Activated CD4-positive, alpha-beta T cell treated with anti-CD3 and anti-CD28 coated beads, Interleukin-2, amount 50 U/mL, for 1 hour (primary cell): ENCODE measurements around the gene MMP20.

Source experiments
- DNase-seq: peaks from one replicate; pipeline ENCODE4 v3.0.0-alpha.2; 2020

MMP20 gene

GRCh38 chr11:102591160-102591718 is 33.9 kb downstream of the MMP20 start:
- no peak for DNase-seq

GRCh38 chr11:102590276-102591049 is 34.7 kb downstream of the MMP20 start:
- no peak for DNase-seq

GRCh38 chr11:102589047-102589459 is 36.1 kb downstream of the MMP20 start:
- DNase-seq = no peak

- DNase-seq = no peak
Measured at GRCh38 chr11:102587722-102588121, 37.4 kb downstream of the MMP20 start.

- no peak for DNase-seq
Measured at GRCh38 chr11:102583141-102583873, 41.8 kb downstream of the MMP20 start.

GRCh38 chr11:102582140-102582539 is 43.0 kb downstream of the MMP20 start:
- no peak for DNase-seq

- DNase-seq = no peak
Measured at GRCh38 chr11:102581066-102581465, 44.1 kb downstream of the MMP20 start.

GRCh38 chr11:102580185-102580951 is 44.8 kb downstream of the MMP20 start:
- DNase-seq = no peak

- no peak for DNase-seq
Measured at GRCh38 chr11:102577723-102578122, 47.4 kb downstream of the MMP20 start.

- no peak for DNase-seq
Measured at GRCh38 chr11:102577182-102577581, 48.0 kb downstream of the MMP20 start.

GRCh38 chr11:102576350-102576749 is 48.8 kb downstream of the MMP20 start:
- DNase-seq = no peak

- DNase-seq = no peak
Measured at GRCh38 chr11:102575012-102575411, 50.1 kb downstream of the MMP20 start.

GRCh38 chr11:102573851-102574250 is 51.3 kb downstream of the MMP20 start:
- DNase-seq = no peak

GRCh38 chr11:102572554-102573220 is 52.4 kb downstream of the MMP20 start:
- no peak for DNase-seq

GRCh38 chr11:102568851-102569250 is 56.3 kb downstream of the MMP20 start:
- DNase-seq = no peak

- no peak for DNase-seq
Measured at GRCh38 chr11:102566112-102566511, 59.0 kb downstream of the MMP20 start.

- DNase-seq = no peak
Measured at GRCh38 chr11:102564110-102564509, 61.0 kb downstream of the MMP20 start.

- no peak for DNase-seq
Measured at GRCh38 chr11:102561636-102562035, 63.5 kb downstream of the MMP20 start.

- no peak for DNase-seq
Measured at GRCh38 chr11:102560555-102561011, 64.5 kb downstream of the MMP20 start.

- no peak for DNase-seq
Measured at GRCh38 chr11:102559839-102560238, 65.3 kb downstream of the MMP20 start.

GRCh38 chr11:102555091-102555490 is 70.0 kb downstream of the MMP20 start:
- DNase-seq = no peak

GRCh38 chr11:102553835-102554282 is 71.3 kb downstream of the MMP20 start:
- DNase-seq = no peak
